Measurements from ENCODE around the gene SEZ6L.

Gene SEZ6L

DNA sequence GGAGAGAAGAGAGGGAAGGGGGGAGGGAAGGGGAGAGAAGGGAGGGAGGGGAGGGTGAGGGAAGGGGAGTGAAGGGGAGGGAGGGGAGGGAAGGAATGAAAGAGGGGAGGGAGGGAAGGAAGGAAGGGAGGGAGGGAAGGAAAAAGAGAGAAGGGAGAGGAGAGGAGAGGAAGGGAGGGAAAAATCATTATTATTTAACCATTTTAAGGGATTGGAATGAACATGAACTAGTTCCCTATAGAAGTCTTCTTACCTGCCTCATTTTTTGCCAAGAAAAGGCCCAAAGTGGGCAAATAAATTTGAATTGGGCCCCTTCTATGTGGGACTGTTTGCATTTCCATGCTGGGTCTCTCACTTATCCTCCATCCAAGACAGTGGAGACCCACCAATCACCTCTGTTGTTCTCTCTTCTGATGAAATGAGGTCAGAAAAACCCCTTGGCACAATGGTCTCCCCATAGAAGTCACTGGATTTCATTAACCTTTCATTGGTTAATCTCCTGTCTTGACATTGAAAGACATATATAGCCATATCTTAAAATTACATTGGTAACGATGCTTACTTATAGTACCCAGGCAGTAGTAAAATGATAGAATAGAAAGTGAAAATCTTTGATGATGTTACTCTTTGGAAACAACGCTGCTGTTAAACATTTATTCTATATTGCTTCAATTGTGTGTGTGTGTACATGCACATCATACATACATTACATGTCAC is 179.7 kb downstream of the SEZ6L start:
- Histone ChIP-seq H3K9me3 (ENCODE audit: low read depth, low read length) (no peaks in the 10 kb centered on the region), H3K36me3 (ENCODE audit: insufficient read depth, low read length) (no peaks in the 10 kb centered on the region), H3K4me3 (no peak overlapping the region), H3K9ac (ENCODE audit: insufficient read length) (no peak overlapping the region), H3K27ac (no peak overlapping the region)
- TF ChIP-seq EZH2 (IDR thresholded peaks at IDR 0.05) (no peak), POLR2AphosphoS5 (IDR thresholded peaks at IDR 0.05; ENCODE audit: borderline replicate concordance, low read depth, low read length) (no peak)
- DNase-seq (ENCODE audit: low read depth, low spot score): no peak

DNA sequence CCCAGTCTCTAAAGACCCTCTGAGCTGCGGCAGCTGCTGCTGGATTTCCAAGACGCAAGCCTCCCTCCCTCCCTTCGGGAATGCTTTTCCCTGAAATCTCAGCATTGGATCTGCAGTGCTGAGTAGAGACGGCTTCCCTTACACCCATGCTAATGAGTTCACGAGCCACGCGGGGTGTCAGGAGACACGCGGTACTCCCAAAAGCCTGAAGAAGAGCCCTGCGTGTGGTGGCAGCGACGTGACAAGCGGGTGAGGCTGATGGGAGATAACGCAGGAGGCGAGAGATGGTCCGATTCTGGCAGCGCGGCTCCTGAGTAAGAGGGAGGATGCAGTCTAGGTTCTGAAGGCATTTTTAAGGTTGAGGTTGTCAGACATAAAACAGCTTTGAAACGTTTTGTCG is 185.4 kb downstream of the SEZ6L start:
- no peak overlapping the region for H3K4me3 ChIP-seq
- no peak overlapping the region for H3K27ac ChIP-seq
- no peak for DNase-seq (ENCODE audit: low read depth, low spot score)
- H3K9me3 ChIP-seq (ENCODE audit: low read depth, low read length): no peaks in the 10 kb centered on the region
- no peaks in the 10 kb centered on the region for H3K36me3 ChIP-seq (ENCODE audit: insufficient read depth, low read length)
- TF ChIP-seq FOXP2 (optimal IDR thresholded peaks at IDR 0.05; ENCODE audit: control extremely low read depth, extremely low read length, insufficient read depth): no peak
- TF ChIP-seq EZH2 (IDR thresholded peaks at IDR 0.05): no peak
- TF ChIP-seq POLR2AphosphoS5 (IDR thresholded peaks at IDR 0.05; ENCODE audit: borderline replicate concordance, low read depth, low read length): no peak
- no peak overlapping the region for H3K9ac ChIP-seq (ENCODE audit: insufficient read length)

DNA sequence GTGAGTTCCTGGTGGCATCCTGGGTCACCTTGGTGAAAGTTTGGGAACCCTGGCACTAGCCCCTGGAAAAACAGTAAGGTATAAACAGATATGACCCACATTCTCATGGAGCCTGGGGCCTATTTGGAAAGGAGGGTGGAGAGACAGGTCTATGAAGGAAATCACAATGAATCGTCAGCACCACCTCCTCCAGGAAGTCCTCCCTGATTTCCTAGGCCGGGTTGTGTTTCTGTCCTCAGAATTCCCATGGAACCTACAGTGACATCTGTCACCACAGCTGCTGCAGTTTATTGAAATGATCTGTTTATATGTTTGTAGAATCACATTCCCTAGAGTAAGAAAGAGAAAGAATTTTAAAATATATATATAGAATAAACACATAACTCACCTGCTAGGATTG is 188.0 kb downstream of the SEZ6L start:
- Histone ChIP-seq H3K9me3 (ENCODE audit: low read depth, low read length) (no peaks in the 10 kb centered on the region), H3K36me3 (ENCODE audit: insufficient read depth, low read length) (no peaks in the 10 kb centered on the region), H3K27ac (no peak overlapping the region), H3K4me3 (no peak overlapping the region), H3K9ac (ENCODE audit: insufficient read length) (no peak overlapping the region)
- DNase-seq (ENCODE audit: low read depth, low spot score): no peak
- no peak for TF ChIP-seq POLR2AphosphoS5 (IDR thresholded peaks at IDR 0.05; ENCODE audit: borderline replicate concordance, low read depth, low read length)
- TF ChIP-seq EZH2 (IDR thresholded peaks at IDR 0.05): no peak

DNA sequence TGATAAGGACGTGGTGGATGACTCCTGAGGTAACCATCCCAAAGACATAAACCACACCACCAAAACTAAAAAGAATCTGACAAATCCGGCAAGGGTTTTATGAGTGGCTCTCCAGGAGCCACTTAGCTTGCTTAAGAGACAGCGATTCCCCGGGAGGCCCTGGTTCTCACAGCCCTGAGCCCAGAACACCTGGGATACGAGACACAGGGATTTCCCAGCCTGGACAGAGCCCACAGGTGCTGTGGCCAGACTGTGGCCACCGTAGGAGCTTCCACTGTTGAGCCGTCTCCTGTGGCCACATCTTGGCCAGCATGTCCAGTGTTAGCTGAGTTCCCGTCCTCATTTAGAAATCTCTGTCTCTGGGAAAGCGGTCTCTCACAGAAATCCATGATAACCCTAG is 188.6 kb downstream of the SEZ6L start:
- no peaks in the 10 kb centered on the region for H3K9me3 ChIP-seq (ENCODE audit: low read depth, low read length)
- TF ChIP-seq POLR2AphosphoS5 (IDR thresholded peaks at IDR 0.05; ENCODE audit: borderline replicate concordance, low read depth, low read length) (no peak), FOXP2 (optimal IDR thresholded peaks at IDR 0.05; ENCODE audit: control extremely low read depth, extremely low read length, insufficient read depth) (no peak), EZH2 (IDR thresholded peaks at IDR 0.05) (no peak)
- H3K9ac ChIP-seq (ENCODE audit: insufficient read length): no peak overlapping the region
- H3K27ac ChIP-seq: no peak overlapping the region
- no peaks in the 10 kb centered on the region for H3K36me3 ChIP-seq (ENCODE audit: insufficient read depth, low read length)
- no peak for DNase-seq (ENCODE audit: low read depth, low spot score)
- no peak overlapping the region for H3K4me3 ChIP-seq

DNA sequence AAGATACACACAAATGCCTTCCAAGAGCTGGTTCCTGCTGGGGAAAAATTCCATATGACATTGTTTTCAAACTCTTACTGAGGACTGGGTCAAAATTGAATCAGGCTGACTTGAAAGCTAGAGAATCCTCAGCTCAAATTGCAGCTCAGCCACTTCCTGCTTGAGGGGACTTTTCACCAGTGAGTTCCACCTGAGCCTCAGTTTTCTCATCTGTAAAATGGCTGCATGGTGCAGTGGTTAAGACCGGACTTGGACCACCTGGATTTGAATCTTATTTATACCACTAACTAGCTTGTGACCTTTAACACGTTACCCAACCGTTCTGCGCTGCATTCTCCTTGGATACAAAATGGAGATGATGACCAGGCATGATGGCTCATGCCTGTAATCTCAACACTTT is 189.9 kb downstream of the SEZ6L start:
- no peak overlapping the region for H3K27ac ChIP-seq
- DNase-seq (ENCODE audit: low read depth, low spot score): no peak
- H3K36me3 ChIP-seq (ENCODE audit: insufficient read depth, low read length): no peaks in the 10 kb centered on the region
- H3K9me3 ChIP-seq (ENCODE audit: low read depth, low read length): no peaks in the 10 kb centered on the region
- TF ChIP-seq EZH2 (IDR thresholded peaks at IDR 0.05) (no peak), FOXP2 (optimal IDR thresholded peaks at IDR 0.05; ENCODE audit: control extremely low read depth, extremely low read length, insufficient read depth) (no peak), POLR2AphosphoS5 (IDR thresholded peaks at IDR 0.05; ENCODE audit: borderline replicate concordance, low read depth, low read length) (no peak)
- H3K4me3 ChIP-seq: no peak overlapping the region
- no peak overlapping the region for H3K9ac ChIP-seq (ENCODE audit: insufficient read length)

DNA sequence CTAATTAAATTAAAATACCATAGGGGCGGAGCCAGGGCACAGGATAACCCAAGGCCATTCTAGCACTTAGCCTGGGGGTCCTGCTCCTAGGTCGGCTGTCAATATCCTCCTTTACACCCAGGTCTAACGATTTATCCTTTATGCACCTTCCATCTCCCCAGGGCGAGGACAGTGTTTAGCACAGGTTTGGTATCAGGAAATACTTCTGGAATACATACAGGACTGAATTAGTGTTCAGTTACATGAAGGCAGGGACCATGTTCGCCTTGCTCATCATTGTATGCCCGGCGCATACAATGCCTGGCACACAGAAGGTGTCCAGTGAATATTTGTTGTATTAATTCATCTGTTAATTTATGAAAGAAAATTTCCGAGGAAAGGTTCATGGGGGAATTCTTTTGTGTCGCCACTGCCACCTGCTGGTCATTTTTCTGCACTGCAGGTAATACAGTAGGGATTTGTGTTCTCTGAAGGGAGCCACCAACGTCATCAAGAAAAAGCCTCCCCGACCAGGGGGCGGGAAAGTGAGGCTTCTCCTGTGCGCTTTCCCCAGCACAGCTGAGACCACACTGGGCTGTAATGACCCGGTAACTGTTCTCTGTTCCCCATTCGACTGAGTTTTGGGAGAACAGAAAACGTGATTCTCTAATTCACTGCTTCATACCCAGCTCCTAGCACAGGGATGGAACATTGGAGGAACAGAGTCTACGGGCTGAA is 191.1 kb downstream of the SEZ6L start:
- Histone ChIP-seq H3K9ac (ENCODE audit: insufficient read length) (peak overlapping the region; percentile 58), H3K27ac (no peak overlapping the region), H3K4me3 (peak overlapping the region; percentile 64), H3K9me3 (ENCODE audit: low read depth, low read length) (no peaks in the 10 kb centered on the region), H3K36me3 (ENCODE audit: insufficient read depth, low read length) (no peaks in the 10 kb centered on the region)
- DNase-seq (ENCODE audit: low read depth, low spot score): peak; percentile 66
- TF ChIP-seq POLR2AphosphoS5 (IDR thresholded peaks at IDR 0.05; ENCODE audit: borderline replicate concordance, low read depth, low read length): no peak
- no peak for TF ChIP-seq EZH2 (IDR thresholded peaks at IDR 0.05)
- no peak for TF ChIP-seq FOXP2 (optimal IDR thresholded peaks at IDR 0.05; ENCODE audit: control extremely low read depth, extremely low read length, insufficient read depth)

DNA sequence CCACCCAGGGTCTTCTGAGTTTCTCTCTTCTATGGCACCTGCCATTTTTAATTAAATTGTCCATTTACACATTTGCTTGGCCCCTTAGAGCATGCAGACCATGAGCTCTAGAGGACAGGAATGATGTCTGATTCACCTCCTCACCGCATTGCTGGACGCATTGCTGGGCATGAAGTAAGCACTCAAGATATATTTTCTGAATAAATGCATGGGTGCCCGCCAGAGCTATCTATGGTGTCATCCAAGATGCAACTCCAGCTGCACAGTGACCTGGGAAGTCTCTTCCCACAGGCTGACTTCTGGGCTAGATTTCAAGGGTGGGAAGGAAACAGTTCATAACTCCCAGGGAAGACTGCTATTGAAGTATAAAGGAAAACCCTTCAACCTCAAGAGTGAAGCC is 193.2 kb downstream of the SEZ6L start:
- Histone ChIP-seq H3K27ac (no peak overlapping the region), H3K36me3 (ENCODE audit: insufficient read depth, low read length) (no peaks in the 10 kb centered on the region), H3K9ac (ENCODE audit: insufficient read length) (no peak overlapping the region), H3K4me3 (no peak overlapping the region), H3K9me3 (ENCODE audit: low read depth, low read length) (no peaks in the 10 kb centered on the region)
- DNase-seq (ENCODE audit: low read depth, low spot score): no peak
- TF ChIP-seq POLR2AphosphoS5 (IDR thresholded peaks at IDR 0.05; ENCODE audit: borderline replicate concordance, low read depth, low read length) (no peak), FOXP2 (optimal IDR thresholded peaks at IDR 0.05; ENCODE audit: control extremely low read depth, extremely low read length, insufficient read depth) (no peak), EZH2 (IDR thresholded peaks at IDR 0.05) (no peak)

DNA sequence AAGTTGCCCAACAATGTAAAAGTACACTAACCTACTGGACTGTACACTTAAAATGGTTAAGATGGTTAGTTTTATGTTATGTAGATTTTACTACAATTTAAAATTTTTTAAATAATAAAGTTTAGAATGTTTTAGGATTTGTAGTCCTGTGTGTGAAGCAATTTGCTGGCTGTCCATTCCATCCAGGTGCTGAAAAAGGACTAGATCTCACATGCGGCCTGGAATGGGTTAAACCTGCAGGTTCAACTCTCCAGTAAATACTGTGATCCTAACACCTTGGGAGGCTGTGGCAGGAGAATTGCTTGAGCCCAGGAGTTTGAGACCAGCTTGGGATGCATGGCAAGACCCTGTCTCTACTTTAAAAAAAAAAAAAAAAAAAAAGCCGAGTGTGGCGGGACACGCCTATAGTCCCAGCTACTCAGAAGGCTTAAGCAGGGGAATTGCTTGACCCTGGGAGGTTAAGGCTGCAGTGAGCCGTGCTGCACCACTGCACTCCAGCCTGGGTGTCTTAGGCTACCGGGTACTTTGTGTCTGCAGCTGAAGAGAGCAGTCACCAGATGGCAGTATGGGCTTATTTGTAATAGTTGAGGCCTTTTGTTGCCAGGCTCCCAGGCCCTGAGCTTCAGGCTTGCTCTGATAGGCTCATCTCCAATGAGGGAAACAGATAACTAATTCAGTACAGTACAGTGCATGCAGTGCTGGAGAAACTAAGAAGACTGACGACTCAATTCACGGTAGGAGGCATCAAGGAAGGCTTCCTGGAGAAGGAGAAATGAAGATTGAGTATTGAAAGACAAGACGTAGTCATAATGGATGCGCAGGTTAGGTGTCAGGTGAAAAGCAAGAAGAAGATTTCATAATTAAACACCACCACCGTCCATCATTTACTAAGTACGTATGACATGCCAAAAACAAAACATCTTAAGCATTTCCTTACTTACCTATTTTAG is 195.1 kb downstream of the SEZ6L start:
- no peaks in the 10 kb centered on the region for H3K36me3 ChIP-seq (ENCODE audit: insufficient read depth, low read length)
- H3K9ac ChIP-seq (ENCODE audit: insufficient read length): no peak overlapping the region
- peak; percentile 76 for DNase-seq (ENCODE audit: low read depth, low spot score)
- no peak overlapping the region for H3K27ac ChIP-seq
- H3K9me3 ChIP-seq (ENCODE audit: low read depth, low read length): no peaks in the 10 kb centered on the region
- TF ChIP-seq FOXP2 (optimal IDR thresholded peaks at IDR 0.05; ENCODE audit: control extremely low read depth, extremely low read length, insufficient read depth): no peak
- TF ChIP-seq POLR2AphosphoS5 (IDR thresholded peaks at IDR 0.05; ENCODE audit: borderline replicate concordance, low read depth, low read length): no peak
- TF ChIP-seq EZH2 (IDR thresholded peaks at IDR 0.05): no peak
- H3K4me3 ChIP-seq: no peak overlapping the region
